Spleen (tissue), 7 donors: Measurements from ENCODE around the gene TTC23L.

ENCODE experiments used
- POLR2A ChIP-seq, 3 donors: fragments of 450-650 bp; IDR thresholded peaks; one replicate each; pipeline ENCODE4 v1.5.1; 2017; ENCODE audit warnings: antibody characterized with exemption in 3 of 3, mild to moderate bottlenecking in 1 of 3
- POLR2AphosphoS5 ChIP-seq, 3 donors: sonication (generic); formaldehyde crosslinking; IDR thresholded peaks; one replicate each; pipeline ENCODE4 v1.5.1; 2017; ENCODE audit warnings: antibody characterized with exemption in 3 of 3
- TF ChIP-seq, protein P1 (sequence below), 11 experiments: fragments of 200-600 bp in 7 of 11; fragments of 450-650 bp in 4 of 11; sonication (generic) in 4 of 11; IDR thresholded peaks in 8 of 11; conservative IDR thresholded peaks in 3 of 11; 1 replicate in 7 of 11; 2 replicates in 4 of 11; pipeline versions ENCODE4 v1.4.0 to v1.8.0; 2016 to 2021; ENCODE audit warnings: antibody characterized with exemption in 11 of 11, inconsistent platforms in 4 of 11, mild to moderate bottlenecking in 1 of 11
- donor health status: DM: no; HTN: no; CAD: no; lungs with moderate emphysema.
- donor health status: DM: no; HTN: no; CAD: no.
- donor health status: DM: no; HTN: no; CAD: no.

GRCh38 chr5:34941936-34942335 is 103.0 kb downstream of the TTC23L start:
- TF ChIP-seq, protein P1, sequence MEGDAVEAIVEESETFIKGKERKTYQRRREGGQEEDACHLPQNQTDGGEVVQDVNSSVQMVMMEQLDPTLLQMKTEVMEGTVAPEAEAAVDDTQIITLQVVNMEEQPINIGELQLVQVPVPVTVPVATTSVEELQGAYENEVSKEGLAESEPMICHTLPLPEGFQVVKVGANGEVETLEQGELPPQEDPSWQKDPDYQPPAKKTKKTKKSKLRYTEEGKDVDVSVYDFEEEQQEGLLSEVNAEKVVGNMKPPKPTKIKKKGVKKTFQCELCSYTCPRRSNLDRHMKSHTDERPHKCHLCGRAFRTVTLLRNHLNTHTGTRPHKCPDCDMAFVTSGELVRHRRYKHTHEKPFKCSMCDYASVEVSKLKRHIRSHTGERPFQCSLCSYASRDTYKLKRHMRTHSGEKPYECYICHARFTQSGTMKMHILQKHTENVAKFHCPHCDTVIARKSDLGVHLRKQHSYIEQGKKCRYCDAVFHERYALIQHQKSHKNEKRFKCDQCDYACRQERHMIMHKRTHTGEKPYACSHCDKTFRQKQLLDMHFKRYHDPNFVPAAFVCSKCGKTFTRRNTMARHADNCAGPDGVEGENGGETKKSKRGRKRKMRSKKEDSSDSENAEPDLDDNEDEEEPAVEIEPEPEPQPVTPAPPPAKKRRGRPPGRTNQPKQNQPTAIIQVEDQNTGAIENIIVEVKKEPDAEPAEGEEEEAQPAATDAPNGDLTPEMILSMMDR (IDR thresholded peaks at IDR 0.05 in 8 of 11, conservative IDR thresholded peaks at IDR 0.05 in 3 of 11): no peak
- TF ChIP-seq POLR2A (IDR thresholded peaks at IDR 0.05) (no peak), POLR2AphosphoS5 (IDR thresholded peaks at IDR 0.05) (no peak)
